HUES64 (cell line): Measurements from ENCODE around the gene ST6GALNAC3.
A peak's percentile ranks its signal among the peaks of the same experiment; 100 is the strongest.

ENCODE experiments used
- H3K27ac ChIP-seq: 2 replicates; pipeline ENCODE4 v1.7.0; 2013; ENCODE audit warnings: low read depth, low read length, inconsistent platforms
- H3K27me3 ChIP-seq: 2 replicates; pipeline ENCODE4 v1.6.1; 2013; ENCODE audit warnings: mild to moderate bottlenecking, low read length; ENCODE audit not compliant: insufficient read depth
- H3K36me3 ChIP-seq: 2 replicates; pipeline ENCODE4 v1.6.1; 2013; ENCODE audit warnings: mild to moderate bottlenecking, low read length; ENCODE audit not compliant: insufficient read depth
- H3K4me1 ChIP-seq: 2 replicates; pipeline ENCODE4 v1.6.1; 2013; ENCODE audit warnings: mild to moderate bottlenecking, low read length, moderate library complexity; ENCODE audit not compliant: insufficient read depth
- H3K4me3 ChIP-seq: 2 replicates; pipeline ENCODE4 v1.5.1; 2013; ENCODE audit warnings: mild to moderate bottlenecking, low read length, moderate library complexity
- H3K9ac ChIP-seq: 2 replicates; pipeline ENCODE4 v1.6.1; 2013; ENCODE audit warnings: mild to moderate bottlenecking, low read depth, low read length
- H3K9me3 ChIP-seq: 2 replicates; pipeline ENCODE4 v1.6.1; 2013; ENCODE audit warnings: low read depth, low read length; ENCODE audit not compliant: insufficient read depth
- WGBS: fragments of 150-250, 120-280 bp; methylation state at CpG from one replicate; pipeline ENCODE4 v1.1.7; 2013; ENCODE audit warnings: missing lambda C conversion rate; 5-methylcytosine and 5-hydroxymethylcytosine counted together

ST6GALNAC3 gene

DNA sequence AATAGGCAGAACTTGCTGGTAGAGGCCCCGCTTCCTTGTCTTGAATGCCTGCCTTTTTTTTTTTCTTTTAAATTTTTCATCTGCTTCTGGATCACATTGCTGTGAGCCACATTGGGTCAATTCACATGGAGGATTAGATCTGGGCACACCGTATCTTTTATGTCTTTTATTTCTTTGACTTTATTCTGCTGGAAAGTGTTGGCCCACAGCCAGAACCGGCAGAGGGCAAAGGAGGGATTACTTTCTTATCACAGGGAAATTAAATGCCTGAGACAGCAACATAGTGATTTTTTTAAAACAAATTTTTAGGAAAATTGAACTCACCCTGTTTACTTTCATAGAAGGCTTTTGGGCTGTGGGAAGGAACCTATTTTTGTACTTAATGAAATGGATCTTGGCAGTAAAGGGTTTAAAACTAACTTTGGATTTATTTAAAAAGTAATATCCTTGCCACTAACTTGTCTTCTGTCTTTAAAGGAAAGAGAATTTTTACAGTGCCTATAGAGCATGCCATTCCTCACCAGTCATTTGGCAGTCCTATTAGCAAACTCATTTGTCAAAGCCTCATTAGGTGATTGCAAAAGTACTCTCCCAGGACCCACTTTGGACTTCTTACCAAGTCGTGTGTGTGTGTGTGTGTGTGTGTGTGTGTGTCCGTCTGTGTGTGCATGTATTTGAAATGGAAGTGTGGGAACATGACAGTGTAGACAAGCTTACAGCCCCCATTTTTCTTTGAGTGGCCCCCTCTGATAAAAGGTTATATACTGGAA is 68.4 kb downstream of the ST6GALNAC3 start:
- Histone ChIP-seq H3K4me3 (no peak overlapping the region), H3K9ac (no peak overlapping the region), H3K36me3 (no peaks in the 10 kb centered on the region), H3K27me3 (no peaks in the 10 kb centered on the region), H3K4me1 (peaks cover 25% of the 10 kb centered on the region), H3K9me3 (no peaks in the 10 kb centered on the region), H3K27ac (no peak overlapping the region)
- WGBS: 77% methylated on average over 5 of the region's 5 CpGs

DNA sequence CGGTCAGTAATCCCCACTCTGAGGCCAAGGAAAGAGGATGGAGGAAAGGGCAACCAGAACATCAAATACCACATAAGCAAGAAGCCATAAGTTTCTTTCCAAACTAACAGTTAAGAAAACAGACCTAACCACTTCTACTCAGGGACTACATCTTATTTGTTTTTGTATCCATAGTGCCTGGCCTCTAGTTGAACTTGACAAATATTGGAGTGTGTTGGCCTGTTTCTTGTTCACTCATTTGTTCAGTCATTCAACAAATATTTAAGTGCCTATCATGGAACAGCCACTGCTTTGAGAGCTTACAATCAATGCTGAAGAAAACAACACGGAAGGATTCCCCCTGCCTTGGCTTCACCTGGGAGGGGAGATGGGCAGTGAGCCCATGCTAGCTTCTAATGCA is 69.7 kb downstream of the ST6GALNAC3 start:
- no peaks in the 10 kb centered on the region for H3K9me3 ChIP-seq
- 91% methylated on average over 2 of the region's 2 CpGs for WGBS

DNA sequence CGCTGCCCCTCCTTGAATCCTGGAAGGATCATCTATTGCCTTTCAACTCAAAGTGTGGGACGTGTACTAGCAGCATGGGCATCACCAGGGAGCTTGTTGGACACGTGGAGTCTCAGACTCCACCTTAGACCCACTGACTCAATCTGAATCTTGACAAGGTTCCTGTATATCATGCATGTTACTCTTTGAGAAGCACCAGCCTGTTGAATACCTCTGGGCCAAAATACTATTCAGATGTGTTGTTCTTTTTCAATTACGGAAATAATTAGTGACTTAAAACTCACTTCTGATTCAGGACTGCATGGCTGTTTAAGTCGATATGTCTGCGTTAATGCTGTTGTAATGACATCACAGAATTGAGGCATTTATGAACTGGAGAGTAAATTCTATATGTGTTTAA is 70.8 kb downstream of the ST6GALNAC3 start:
- Histone ChIP-seq H3K9ac (no peak overlapping the region), H3K27me3 (no peaks in the 10 kb centered on the region), H3K36me3 (no peaks in the 10 kb centered on the region), H3K4me3 (no peak overlapping the region), H3K27ac (no peak overlapping the region), H3K9me3 (no peaks in the 10 kb centered on the region), H3K4me1 (peaks cover 18% of the 10 kb centered on the region)
- WGBS: 86% methylated on average over 6 of the region's 6 CpGs

More for the DNA sequence above, 69.7 kb downstream of the ST6GALNAC3 start:
- Histone ChIP-seq H3K9ac (no peak overlapping the region), H3K36me3 (no peaks in the 10 kb centered on the region), H3K4me3 (no peak overlapping the region), H3K27ac (no peak overlapping the region), H3K4me1 (peaks cover 25% of the 10 kb centered on the region), H3K27me3 (no peaks in the 10 kb centered on the region)

DNA sequence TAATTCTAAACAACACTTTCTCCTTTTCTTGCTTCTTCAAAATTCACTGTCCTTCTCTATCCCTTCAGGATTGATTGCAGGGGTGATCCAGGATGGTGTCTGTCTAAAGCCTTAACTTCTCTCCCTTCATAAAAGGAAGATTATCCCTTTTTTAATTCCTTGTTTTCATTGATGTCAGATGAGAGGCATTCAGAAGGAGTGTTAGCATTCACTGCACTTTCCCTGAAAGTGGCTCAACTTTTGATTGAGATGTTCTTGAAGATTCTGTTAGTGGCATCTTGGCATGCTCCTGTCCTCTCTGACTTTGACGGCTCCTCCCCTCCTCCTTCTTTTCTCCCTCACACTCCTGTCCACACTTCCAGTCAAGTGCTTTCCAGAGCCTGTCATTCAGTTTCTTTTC is 71.6 kb downstream of the ST6GALNAC3 start:
- 76% methylated on average over 1 of the region's 1 CpG for WGBS

DNA sequence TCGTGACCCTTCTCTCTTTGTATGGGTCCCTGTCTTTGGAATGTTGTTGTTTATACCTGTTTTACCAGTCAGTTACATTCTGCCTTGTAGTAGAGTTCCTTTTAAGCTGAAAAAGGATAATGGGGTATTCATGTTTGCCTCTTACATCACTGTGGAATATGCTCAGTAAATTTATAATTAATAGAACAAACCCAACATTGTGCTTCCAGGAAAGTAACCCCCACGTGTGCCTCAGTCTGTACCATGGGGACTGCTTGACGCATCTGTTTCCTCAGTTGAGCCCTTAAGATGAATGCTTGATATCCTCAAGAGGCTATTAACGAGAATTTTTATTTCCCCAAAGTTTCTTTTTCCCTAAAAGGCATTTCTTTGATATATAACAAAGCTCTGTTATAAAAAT is 73.4 kb downstream of the ST6GALNAC3 start:
- Histone ChIP-seq H3K9me3 (no peaks in the 10 kb centered on the region), H3K36me3 (no peaks in the 10 kb centered on the region), H3K4me1 (no peaks in the 10 kb centered on the region), H3K27ac (no peak overlapping the region), H3K9ac (no peak overlapping the region), H3K27me3 (no peaks in the 10 kb centered on the region), H3K4me3 (no peak overlapping the region)
- 92% methylated on average over 4 of the region's 4 CpGs for WGBS

More for the DNA sequence above, 71.6 kb downstream of the ST6GALNAC3 start:
- no peak overlapping the region for H3K9ac ChIP-seq
- no peaks in the 10 kb centered on the region for H3K9me3 ChIP-seq
- no peaks in the 10 kb centered on the region for H3K36me3 ChIP-seq
- no peak overlapping the region for H3K27ac ChIP-seq
- no peak overlapping the region for H3K4me3 ChIP-seq
- H3K27me3 ChIP-seq: no peaks in the 10 kb centered on the region
- peaks cover 10% of the 10 kb centered on the region for H3K4me1 ChIP-seq

DNA sequence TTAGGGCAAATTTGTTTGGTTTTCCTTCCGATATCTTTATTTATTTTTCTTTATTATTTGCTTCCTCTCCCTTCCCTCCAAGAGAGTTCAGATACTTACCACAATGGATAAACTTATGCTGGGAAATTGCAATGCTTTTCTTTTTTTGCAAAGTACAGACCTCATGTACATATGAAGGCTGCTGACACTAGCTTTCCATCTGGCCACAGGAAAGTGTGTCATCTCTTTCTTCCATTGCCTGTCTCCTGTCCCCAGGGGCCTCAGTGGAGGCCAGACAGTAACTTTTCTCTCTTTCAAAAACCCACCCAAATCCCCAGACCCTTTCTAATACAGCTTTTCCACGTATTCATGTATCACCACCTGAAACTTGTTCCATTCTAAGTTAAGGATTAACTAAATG is 73.9 kb downstream of the ST6GALNAC3 start:
- Histone ChIP-seq H3K27me3 (no peaks in the 10 kb centered on the region), H3K36me3 (no peaks in the 10 kb centered on the region), H3K27ac (no peak overlapping the region), H3K4me1 (no peaks in the 10 kb centered on the region), H3K4me3 (no peak overlapping the region), H3K9ac (no peak overlapping the region), H3K9me3 (no peaks in the 10 kb centered on the region)
- WGBS: 100% methylated on average over 2 of the region's 2 CpGs

DNA sequence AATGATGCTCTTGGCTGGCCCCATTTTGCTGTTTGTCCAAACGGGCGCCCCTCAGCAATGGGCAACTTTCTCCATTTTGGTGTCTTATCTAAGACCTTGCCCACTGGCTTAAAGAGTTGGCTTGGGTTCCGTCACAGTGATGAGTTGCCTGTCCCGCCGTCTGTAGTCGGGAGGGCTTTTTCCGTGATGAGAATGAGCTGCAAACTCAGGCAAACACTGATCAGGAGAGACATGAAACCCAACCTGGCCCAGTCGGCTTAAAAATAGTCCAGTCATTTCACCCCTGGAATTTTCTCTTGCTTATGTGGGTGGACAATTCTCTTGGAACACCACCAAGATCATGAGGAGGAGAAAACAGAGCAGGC is 79.3 kb downstream of the ST6GALNAC3 start:
- Histone ChIP-seq H3K27ac (no peak overlapping the region), H3K9me3 (no peaks in the 10 kb centered on the region), H3K4me1 (peaks cover 4% of the 10 kb centered on the region), H3K9ac (no peak overlapping the region), H3K27me3 (no peaks in the 10 kb centered on the region), H3K4me3 (no peak overlapping the region), H3K36me3 (no peaks in the 10 kb centered on the region)
- WGBS: 88% methylated on average over 8 of the region's 8 CpGs

DNA sequence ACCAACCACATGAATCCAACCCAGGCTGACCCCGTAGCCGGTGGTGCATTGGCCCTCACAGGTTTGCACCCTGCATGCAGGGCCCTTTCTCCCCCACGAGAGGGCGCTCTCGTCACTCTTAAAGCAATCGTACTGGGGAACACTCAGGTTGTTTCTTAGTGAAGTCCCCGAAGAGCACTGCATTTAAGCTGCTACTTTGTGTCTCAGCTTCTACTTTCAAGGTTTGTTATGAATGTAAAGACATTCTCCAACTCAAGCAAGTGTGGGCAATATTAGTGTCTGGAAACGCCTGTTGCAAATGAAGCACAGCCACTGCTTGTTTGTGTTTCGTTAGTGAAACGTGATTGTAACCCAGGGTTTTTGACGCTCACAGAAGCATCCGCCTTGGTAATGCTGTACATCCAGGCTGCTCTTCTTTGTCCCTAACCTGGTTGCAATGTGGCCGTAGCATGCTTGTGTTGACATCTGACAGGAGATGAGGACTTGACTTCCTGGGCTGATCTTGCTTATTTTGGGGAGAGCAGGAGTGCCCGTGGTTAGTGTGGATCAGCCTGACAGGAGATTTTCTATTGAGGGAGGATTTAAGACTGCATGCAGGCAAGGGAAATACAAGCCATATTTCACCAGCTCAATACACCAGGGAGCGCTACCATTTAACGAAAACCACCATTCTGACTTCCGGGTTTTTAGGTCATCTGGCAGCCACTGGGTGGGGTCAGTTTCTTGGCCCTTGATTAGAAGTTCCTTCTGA is 79.8 kb downstream of the ST6GALNAC3 start:
- peaks cover 4% of the 10 kb centered on the region for H3K4me1 ChIP-seq
- H3K4me3 ChIP-seq: 0 out of 2 replicates have a peak overlapping the region, but pooled peaks have one; percentile 5
- no peak overlapping the region for H3K27ac ChIP-seq
- H3K36me3 ChIP-seq: no peaks in the 10 kb centered on the region
- H3K27me3 ChIP-seq: no peaks in the 10 kb centered on the region
- no peak overlapping the region for H3K9ac ChIP-seq
- no peaks in the 10 kb centered on the region for H3K9me3 ChIP-seq
- 49% methylated on average over 17 of the region's 17 CpGs for WGBS

DNA sequence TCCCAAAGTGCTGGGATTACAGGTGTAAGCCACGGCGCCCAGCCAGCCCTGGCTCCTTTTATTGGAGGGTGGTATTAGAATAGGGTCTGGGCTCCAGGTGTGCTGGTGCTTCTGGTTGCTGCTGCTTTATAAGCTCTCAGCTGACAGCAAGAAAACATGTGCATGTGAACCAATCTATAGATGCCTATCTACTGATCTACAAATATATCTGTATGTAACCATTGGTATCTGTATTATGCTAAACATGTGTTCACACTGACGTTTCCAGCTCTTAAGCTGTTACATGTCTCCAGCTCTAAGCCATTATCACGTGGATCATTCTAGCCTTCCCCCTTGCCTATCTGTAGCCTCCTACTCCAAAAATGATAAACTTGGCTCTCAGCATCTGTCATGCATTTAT is 82.4 kb downstream of the ST6GALNAC3 start:
- H3K4me3 ChIP-seq: no peak overlapping the region
- no peaks in the 10 kb centered on the region for H3K27me3 ChIP-seq
- H3K9me3 ChIP-seq: no peaks in the 10 kb centered on the region
- no peak overlapping the region for H3K27ac ChIP-seq
- H3K9ac ChIP-seq: no peak overlapping the region
- peaks cover 4% of the 10 kb centered on the region for H3K4me1 ChIP-seq
- 95% methylated on average over 4 of the region's 4 CpGs for WGBS
- H3K36me3 ChIP-seq: no peaks in the 10 kb centered on the region

DNA sequence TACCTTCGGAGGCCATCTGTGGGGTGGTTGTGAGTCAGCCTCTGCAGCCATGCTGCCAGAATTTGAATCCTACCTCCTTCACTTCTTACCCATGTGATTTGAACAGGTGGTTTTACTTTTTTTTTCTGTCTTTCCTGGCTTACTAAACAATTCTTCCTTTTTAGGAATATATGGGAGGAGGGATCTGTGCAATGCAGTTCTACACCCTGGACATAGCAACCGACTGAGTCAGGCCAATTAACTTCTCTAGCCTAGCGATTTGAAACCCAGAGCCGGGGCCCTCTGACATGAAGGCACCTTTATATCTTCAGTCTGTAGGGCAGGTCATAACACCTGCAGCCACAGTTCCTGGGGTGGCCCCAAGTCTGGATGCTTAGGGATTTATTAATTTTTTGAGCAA is 83.6 kb downstream of the ST6GALNAC3 start:
- 93% methylated on average over 3 of the region's 4 CpGs for WGBS
- Histone ChIP-seq H3K27me3 (no peaks in the 10 kb centered on the region), H3K4me3 (no peak overlapping the region), H3K4me1 (peaks cover 7% of the 10 kb centered on the region), H3K9ac (no peak overlapping the region), H3K36me3 (no peaks in the 10 kb centered on the region), H3K27ac (no peak overlapping the region), H3K9me3 (no peaks in the 10 kb centered on the region)

DNA sequence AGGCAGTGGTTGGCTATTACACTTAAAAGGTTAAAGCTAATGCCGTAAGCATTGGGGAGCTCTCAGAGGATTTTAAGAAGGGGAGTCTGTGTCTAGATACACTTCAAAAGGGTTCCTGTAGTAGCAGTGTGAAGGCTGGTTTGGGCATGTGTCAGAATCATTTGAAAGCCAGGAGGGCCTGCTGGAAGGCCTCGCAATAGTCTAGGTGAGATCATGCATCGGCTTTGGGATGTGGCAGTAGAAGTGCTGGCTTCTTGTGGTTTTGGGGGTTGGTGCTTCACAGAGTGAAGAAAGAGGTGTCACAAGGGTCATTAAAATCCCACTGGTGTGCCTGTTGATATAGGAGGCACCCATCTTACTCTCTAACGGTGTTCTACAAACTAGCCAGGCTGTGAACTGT is 85.7 kb downstream of the ST6GALNAC3 start:
- Histone ChIP-seq H3K27me3 (no peaks in the 10 kb centered on the region), H3K36me3 (no peaks in the 10 kb centered on the region), H3K9ac (no peak overlapping the region), H3K27ac (no peak overlapping the region), H3K9me3 (no peaks in the 10 kb centered on the region), H3K4me1 (peaks cover 3% of the 10 kb centered on the region), H3K4me3 (no peak overlapping the region)
- 92% methylated on average over 4 of the region's 4 CpGs for whole genome bisulfite sequencing
